Parathyroid adenoma (tissue), 2 donors: ENCODE data around the gene WDR33.
A peak's percentile ranks its signal among the peaks of the same experiment; 100 is the strongest.

ENCODE experiments used
- H2AFZ ChIP-seq: fragments of 300-600 bp; sonication (generic); one replicate; pipeline ENCODE4 v1.7.0; 2017; ENCODE audit warnings: antibody characterized with exemption, mild to moderate bottlenecking
- H3K27ac ChIP-seq: fragments of 300-600 bp; sonication (generic); one replicate; pipeline ENCODE4 v1.7.0; 2017
- H3K27me3 ChIP-seq: fragments of 300-600 bp; sonication (generic); one replicate; pipeline ENCODE4 v1.7.0; 2017; ENCODE audit warnings: low read length; ENCODE audit not compliant: control insufficient read depth, insufficient read depth
- H3K36me3 ChIP-seq: fragments of 300-600 bp; sonication (generic); one replicate; pipeline ENCODE4 v1.7.0; 2017; ENCODE audit warnings: low read length; ENCODE audit not compliant: control insufficient read depth, insufficient read depth
- H3K4me1 ChIP-seq: fragments of 300-600 bp; sonication (generic); one replicate; pipeline ENCODE4 v1.7.0; 2017; ENCODE audit warnings: control low read depth
- H3K4me2 ChIP-seq: fragments of 300-600 bp; sonication (generic); one replicate; pipeline ENCODE4 v1.7.0; 2017; ENCODE audit warnings: low read length
- H3K4me3 ChIP-seq: fragments of 300-600 bp; sonication (generic); one replicate; pipeline ENCODE4 v1.7.0; 2017; ENCODE audit warnings: low read depth, low read length
- H3K79me2 ChIP-seq: fragments of 300-600 bp; sonication (generic); one replicate; pipeline ENCODE4 v1.7.0; 2017; ENCODE audit warnings: control low read depth
- H3K9ac ChIP-seq: fragments of 300-600 bp; sonication (generic); one replicate; pipeline ENCODE4 v1.7.0; 2017; ENCODE audit warnings: mild to moderate bottlenecking
- H3K9me3 ChIP-seq: fragments of 300-600 bp; sonication (generic); one replicate; pipeline ENCODE4 v1.7.0; 2017; ENCODE audit warnings: low read length; ENCODE audit not compliant: control insufficient read depth
- CTCF ChIP-seq: fragments of 300-600 bp; sonication (generic); IDR thresholded peaks from one replicate; pipeline ENCODE4 v1.7.0; 2017; ENCODE audit warnings: antibody characterized with exemption, mild to moderate bottlenecking
- donor health status: primary hyperparathyroidism.

The WDR33 gene

GRCh38 chr2:127683056-127683455 is 127.9 kb downstream of the WDR33 start:
- H3K9ac ChIP-seq = no peak overlapping the region
- no peaks in the 10 kb centered on the region for H3K9me3 ChIP-seq
- no peaks in the 10 kb centered on the region for H3K27me3 ChIP-seq
- no peaks in the 10 kb centered on the region for H3K36me3 ChIP-seq
- H3K4me2 ChIP-seq = no peak overlapping the region
- no peak for TF ChIP-seq CTCF
- H3K27ac ChIP-seq = no peak overlapping the region
- H3K4me1 ChIP-seq = no peaks in the 10 kb centered on the region
- H3K4me3 ChIP-seq = no peak overlapping the region
- H3K79me2 ChIP-seq = no peaks in the 10 kb centered on the region
- no peak overlapping the region for H2AFZ ChIP-seq

GRCh38 chr2:127681976-127682857 is 128.8 kb downstream of the WDR33 start:
- no peak overlapping the region for H2AFZ ChIP-seq
- H3K4me2 ChIP-seq = no peak overlapping the region
- no peaks in the 10 kb centered on the region for H3K79me2 ChIP-seq
- TF ChIP-seq CTCF = no peak
- no peaks in the 10 kb centered on the region for H3K4me1 ChIP-seq
- H3K36me3 ChIP-seq = no peaks in the 10 kb centered on the region
- no peak overlapping the region for H3K4me3 ChIP-seq
- no peaks in the 10 kb centered on the region for H3K9me3 ChIP-seq
- no peak overlapping the region for H3K9ac ChIP-seq
- no peak overlapping the region for H3K27ac ChIP-seq
- no peaks in the 10 kb centered on the region for H3K27me3 ChIP-seq

- H3K9ac ChIP-seq = no peak overlapping the region
- no peak for TF ChIP-seq CTCF
- no peaks in the 10 kb centered on the region for H3K27me3 ChIP-seq
- H3K4me1 ChIP-seq = no peaks in the 10 kb centered on the region
- no peaks in the 10 kb centered on the region for H3K9me3 ChIP-seq
- no peak overlapping the region for H3K4me2 ChIP-seq
- H3K27ac ChIP-seq = no peak overlapping the region
- no peak overlapping the region for H3K4me3 ChIP-seq
- H3K36me3 ChIP-seq = no peaks in the 10 kb centered on the region
- H2AFZ ChIP-seq = peak overlapping the region; percentile 38
- no peaks in the 10 kb centered on the region for H3K79me2 ChIP-seq
These were observed 129.6 kb downstream of the WDR33 start for GRCh38 chr2:127681288-127681804.

- Histone ChIP-seq H3K27ac (no peak overlapping the region), H3K4me1 (peaks cover 3% of the 10 kb centered on the region), H3K4me2 (no peak overlapping the region), H2AFZ (no peak overlapping the region), H3K9ac (no peak overlapping the region), H3K36me3 (no peaks in the 10 kb centered on the region), H3K4me3 (no peak overlapping the region), H3K79me2 (no peaks in the 10 kb centered on the region), H3K27me3 (no peaks in the 10 kb centered on the region), H3K9me3 (no peaks in the 10 kb centered on the region)
- no peak for TF ChIP-seq CTCF
These were observed 130.2 kb downstream of the WDR33 start for GRCh38 chr2:127680706-127681287.
